Activated CD8-positive, alpha-beta T cell treated with anti-CD3 and anti-CD28 coated beads, Interleukin-2, amount 10 ng/mL, durations not matched to agents 7 days and 5 days (primary cell): ENCODE results near the gene GPC5. TPM values are rescaled to one million over a fixed set of nuclear protein-coding genes. Genes with fewer than 3 reads are reported as not detected.

Source experiments
- ATAC-seq: fragments of 150-1000 bp; cut with Tn5 transposase; one replicate; pipeline ENCODE4 v1.10.0; 2021; ENCODE audit warnings: moderate library complexity
- CTCF ChIA-PET: fragments of 350-600 bp; sonication (Branson Sonifier 250); formaldehyde crosslinking; loops from one replicate; lab custom pipeline; 2021; ENCODE audit warnings: antibody characterized with exemption; lab: Charles Lee
- POLR2A ChIA-PET: fragments of 350-600 bp; sonication (Branson Sonifier 250); formaldehyde crosslinking; loops from one replicate; lab custom pipeline; 2021; ENCODE audit warnings: antibody characterized with exemption; lab: Charles Lee
- DNase-seq: peaks from one replicate; pipeline ENCODE4 v3.0.0-alpha.2; 2020
- H3K27ac Mint-ChIP-seq: one replicate; pipeline ENCODE4 v1.8.0; 2021; ENCODE audit warnings: mild to moderate bottlenecking, mixed read lengths
- H3K27me3 Mint-ChIP-seq: one replicate; pipeline ENCODE4 v1.8.0; 2021; ENCODE audit warnings: low read depth, mixed read lengths
- H3K36me3 Mint-ChIP-seq: one replicate; pipeline ENCODE4 v1.8.0; 2021; ENCODE audit warnings: low read depth, mixed read lengths
- H3K4me1 Mint-ChIP-seq: one replicate; pipeline ENCODE4 v1.8.0; 2021; ENCODE audit warnings: low read depth, mixed read lengths
- H3K4me3 Mint-ChIP-seq: one replicate; pipeline ENCODE4 v1.8.0; 2021; ENCODE audit warnings: mild to moderate bottlenecking, mixed read lengths
- H3K9me3 Mint-ChIP-seq: one replicate; pipeline ENCODE4 v1.8.0; 2022; ENCODE audit warnings: mixed read lengths; ENCODE audit not compliant: insufficient read depth
- total RNA-seq, 2 experiments: library from RNA; stranded (reverse); gene quantifications; one replicate each; pipeline ENCODE4 v1.2.3, GENCODE V29; 2021

GPC5 gene
- total RNA-seq, 2 experiments from 2014 or later, result not detected

DNA sequence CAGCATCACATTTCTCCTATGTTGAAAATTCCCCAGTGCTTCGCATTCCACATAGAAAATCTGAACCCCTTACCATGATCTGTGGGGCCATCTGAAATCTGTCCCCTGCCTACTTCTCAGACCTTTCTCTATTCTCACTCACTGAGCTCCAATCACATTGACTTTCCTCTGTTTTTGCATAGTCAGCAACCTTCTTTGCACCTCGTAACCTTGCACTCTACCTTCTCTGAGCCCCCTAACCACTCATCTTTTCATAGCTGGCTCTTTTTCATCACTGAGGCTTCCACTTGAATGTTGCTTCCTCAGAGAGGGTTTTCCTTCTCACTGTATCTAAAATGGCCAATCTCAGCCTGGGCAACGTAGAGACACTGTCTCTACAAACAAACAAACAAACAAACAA is 286.3 kb downstream of the GPC5 start:
- DNase-seq, result no peak
- ChIA-PET POLR2A (no interaction called here), CTCF (no interaction called here)
- no peak overlapping the region for H3K4me3 Mint-ChIP-seq
- H3K27ac Mint-ChIP-seq, result no peak overlapping the region
- no peaks in the 10 kb centered on the region for H3K36me3 Mint-ChIP-seq
- H3K27me3 Mint-ChIP-seq, result no peaks in the 10 kb centered on the region
- H3K9me3 Mint-ChIP-seq, result no peaks in the 10 kb centered on the region
- no peak for ATAC-seq
- H3K4me1 Mint-ChIP-seq, result no peaks in the 10 kb centered on the region

DNA sequence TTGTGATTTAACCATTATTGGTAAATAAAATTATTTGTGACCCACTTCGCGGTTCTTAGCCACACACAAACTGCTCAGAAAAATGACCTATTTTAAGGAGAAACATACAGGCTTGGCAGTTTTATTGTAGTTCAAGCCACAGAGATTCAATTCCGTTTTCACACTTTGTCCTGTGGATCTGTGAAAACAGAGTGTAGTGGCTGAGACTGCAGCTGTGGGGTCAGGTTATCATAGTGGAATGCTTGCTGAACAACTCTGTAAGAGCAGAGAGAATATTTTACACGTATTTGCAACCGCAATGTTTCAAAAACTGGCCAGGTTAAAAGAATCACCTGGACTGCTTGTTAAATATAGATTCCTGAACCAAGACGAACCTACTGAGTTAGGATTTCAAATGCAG is 292.5 kb downstream of the GPC5 start:
- CTCF ChIA-PET, result no interaction called here
- no peaks in the 10 kb centered on the region for H3K4me1 Mint-ChIP-seq
- no peak for ATAC-seq
- H3K27me3 Mint-ChIP-seq, result no peaks in the 10 kb centered on the region
- POLR2A ChIA-PET, result no interaction called here
- H3K9me3 Mint-ChIP-seq, result no peaks in the 10 kb centered on the region
- no peak for DNase-seq
- H3K36me3 Mint-ChIP-seq, result no peaks in the 10 kb centered on the region
- H3K27ac Mint-ChIP-seq, result no peak overlapping the region
- H3K4me3 Mint-ChIP-seq, result no peak overlapping the region

DNA sequence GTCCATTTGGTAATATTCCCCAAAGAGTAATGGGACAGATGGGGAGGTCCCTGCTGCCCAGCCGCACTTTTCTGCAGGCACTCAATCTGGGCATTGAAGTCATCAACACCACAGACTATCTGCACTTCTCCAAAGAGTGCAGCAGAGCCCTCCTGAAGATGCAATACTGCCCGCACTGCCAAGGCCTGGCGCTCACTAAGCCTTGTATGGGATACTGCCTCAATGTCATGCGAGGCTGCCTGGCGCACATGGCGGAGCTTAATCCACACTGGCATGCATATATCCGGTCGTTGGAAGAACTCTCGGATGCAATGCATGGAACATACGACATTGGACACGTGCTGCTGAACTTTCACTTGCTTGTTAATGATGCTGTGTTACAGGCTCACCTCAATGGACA is 295.0 kb downstream of the GPC5 start:
- Mint-ChIP-seq H3K9me3 (no peaks in the 10 kb centered on the region), H3K36me3 (no peaks in the 10 kb centered on the region), H3K27me3 (no peaks in the 10 kb centered on the region), H3K4me3 (no peak overlapping the region), H3K4me1 (no peaks in the 10 kb centered on the region), H3K27ac (no peak overlapping the region)
- no peak for DNase-seq
- ChIA-PET POLR2A (no interaction called here), CTCF (no interaction called here)
- no peak for ATAC-seq

DNA sequence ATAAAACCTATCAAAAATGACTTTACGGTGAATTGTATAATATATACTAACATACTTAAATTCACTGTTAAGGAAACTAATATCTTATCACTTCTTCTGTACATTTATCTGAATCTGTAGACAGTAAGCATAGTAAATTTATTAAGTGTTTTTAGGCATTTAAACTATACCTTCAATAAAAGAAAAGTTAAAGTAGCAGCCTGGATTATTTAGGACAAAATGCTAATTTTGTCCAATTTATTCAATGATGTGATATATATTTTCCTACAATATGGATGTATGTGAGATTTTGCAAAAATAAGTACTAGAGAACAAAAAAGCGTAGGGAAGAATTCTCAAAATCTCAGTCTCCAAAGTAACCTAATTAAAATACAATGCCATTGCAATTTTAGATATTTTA is 299.9 kb downstream of the GPC5 start:
- CTCF ChIA-PET, result no interaction called here
- Mint-ChIP-seq H3K9me3 (no peaks in the 10 kb centered on the region), H3K36me3 (no peaks in the 10 kb centered on the region), H3K4me1 (no peaks in the 10 kb centered on the region), H3K27ac (no peak overlapping the region), H3K27me3 (no peaks in the 10 kb centered on the region), H3K4me3 (no peak overlapping the region)
- POLR2A ChIA-PET, result no interaction called here
- DNase-seq, result no peak
- ATAC-seq, result no peak

- Mint-ChIP-seq H3K27me3 (no peaks in the 10 kb centered on the region), H3K9me3 (no peaks in the 10 kb centered on the region), H3K36me3 (no peaks in the 10 kb centered on the region), H3K4me3 (no peak overlapping the region), H3K27ac (no peak overlapping the region), H3K4me1 (no peaks in the 10 kb centered on the region)
- CTCF ChIA-PET, result no interaction called here
- DNase-seq (no peak), ATAC-seq (no peak)
- POLR2A ChIA-PET, result no interaction called here
Measured at GRCh38 chr13:91698767-91699166, 300.3 kb downstream of the GPC5 start.

DNA sequence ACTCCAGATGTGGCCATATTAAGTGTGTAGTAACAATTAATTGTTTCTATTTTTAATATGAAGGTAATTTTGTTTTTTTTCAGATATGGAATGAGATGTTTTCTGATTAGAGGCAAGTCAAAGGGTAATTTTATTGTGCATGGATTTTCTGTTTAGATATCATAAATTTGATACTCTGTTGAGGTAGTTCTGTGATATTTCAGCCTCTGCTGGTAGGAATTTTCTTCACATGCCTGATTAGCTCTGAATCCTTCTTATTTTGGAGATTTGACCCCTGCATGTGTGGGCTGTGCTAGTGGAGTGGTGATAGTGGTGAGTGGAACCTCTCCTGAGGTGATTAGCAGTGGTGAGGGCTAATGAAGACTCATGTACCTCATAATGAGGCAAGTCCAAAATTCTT is 301.4 kb downstream of the GPC5 start:
- Mint-ChIP-seq H3K9me3 (no peaks in the 10 kb centered on the region), H3K4me1 (no peaks in the 10 kb centered on the region), H3K27me3 (no peaks in the 10 kb centered on the region), H3K27ac (no peak overlapping the region), H3K4me3 (no peak overlapping the region), H3K36me3 (no peaks in the 10 kb centered on the region)
- ChIA-PET CTCF (no interaction called here), POLR2A (no interaction called here)
- DNase-seq, result no peak
- ATAC-seq, result no peak

DNA sequence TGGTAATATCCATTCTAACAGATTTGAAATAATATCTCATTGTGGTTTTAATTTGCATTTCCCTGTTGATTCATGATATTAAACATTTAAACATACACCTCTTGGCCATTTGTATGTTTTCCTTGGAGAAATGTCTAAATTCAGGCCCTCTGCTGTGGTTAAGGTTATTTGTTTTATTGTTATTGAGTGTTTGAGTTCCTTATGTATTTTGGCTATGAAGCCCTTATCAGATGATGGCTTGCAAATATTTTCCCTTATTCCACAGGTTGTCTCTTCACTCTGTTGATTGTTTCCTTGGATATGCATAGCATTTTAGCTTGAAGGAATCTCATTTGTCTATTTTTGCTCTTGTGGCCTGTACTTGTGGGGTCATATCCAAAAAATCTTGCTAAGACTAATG is 303.6 kb downstream of the GPC5 start:
- Mint-ChIP-seq H3K27ac (no peak overlapping the region), H3K4me3 (no peak overlapping the region), H3K27me3 (no peaks in the 10 kb centered on the region), H3K36me3 (no peaks in the 10 kb centered on the region), H3K4me1 (no peaks in the 10 kb centered on the region), H3K9me3 (no peaks in the 10 kb centered on the region)
- DNase-seq, result no peak
- ATAC-seq, result no peak
- CTCF ChIA-PET, result no interaction called here
- POLR2A ChIA-PET, result no interaction called here

GRCh38 chr13:91702411-91702810 is 304.0 kb downstream of the GPC5 start:
- Mint-ChIP-seq H3K4me1 (no peaks in the 10 kb centered on the region), H3K27ac (no peak overlapping the region), H3K27me3 (no peaks in the 10 kb centered on the region), H3K9me3 (no peaks in the 10 kb centered on the region), H3K4me3 (no peak overlapping the region), H3K36me3 (no peaks in the 10 kb centered on the region)
- ATAC-seq, result no peak
- ChIA-PET POLR2A (no interaction called here), CTCF (no interaction called here)
- no peak for DNase-seq

DNA sequence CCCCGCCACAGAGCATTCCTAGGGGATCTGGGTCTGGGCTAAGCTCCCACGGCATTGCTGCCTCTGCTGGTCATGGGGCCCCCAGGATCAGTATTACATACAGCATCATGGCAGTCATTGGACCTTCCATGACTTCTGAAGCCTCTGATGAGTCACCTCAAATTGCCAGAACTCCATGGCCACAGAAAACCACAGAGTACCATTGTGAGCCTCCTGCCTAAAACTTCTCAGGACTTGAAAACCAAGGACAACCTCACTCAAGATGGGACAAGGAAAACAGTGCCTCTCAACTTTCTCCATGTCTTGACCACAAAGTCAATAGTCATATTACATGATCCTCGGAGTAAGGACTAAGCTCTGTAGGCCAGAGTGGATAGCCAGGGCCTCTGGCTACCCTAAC is 306.0 kb downstream of the GPC5 start:
- no peak overlapping the region for H3K27ac Mint-ChIP-seq
- ATAC-seq (no peak), DNase-seq (no peak)
- no peaks in the 10 kb centered on the region for H3K4me1 Mint-ChIP-seq
- H3K27me3 Mint-ChIP-seq, result no peaks in the 10 kb centered on the region
- no peaks in the 10 kb centered on the region for H3K36me3 Mint-ChIP-seq
- no peak overlapping the region for H3K4me3 Mint-ChIP-seq
- ChIA-PET POLR2A (no interaction called here), CTCF (no interaction called here)
- H3K9me3 Mint-ChIP-seq, result no peaks in the 10 kb centered on the region

DNA sequence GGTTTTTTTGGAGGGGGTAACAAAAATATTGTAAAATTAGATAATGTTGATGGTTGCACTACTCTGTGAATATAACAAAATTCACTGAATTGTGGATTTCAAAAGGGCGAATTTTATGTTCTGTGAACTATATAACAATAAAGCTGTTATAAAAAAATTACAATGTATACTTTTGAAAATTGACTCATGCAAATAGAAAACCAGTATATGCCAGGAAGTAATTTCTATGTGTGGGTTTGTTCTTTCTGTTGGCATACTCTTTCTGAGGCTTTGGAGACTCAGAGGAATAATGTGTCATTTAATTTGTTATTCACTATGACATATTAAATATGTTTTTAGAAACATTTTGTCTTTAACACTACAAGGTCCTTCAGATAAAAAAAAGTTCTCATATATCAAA is 310.1 kb downstream of the GPC5 start:
- DNase-seq, result no peak
- Mint-ChIP-seq H3K36me3 (no peaks in the 10 kb centered on the region), H3K9me3 (no peaks in the 10 kb centered on the region), H3K4me1 (no peaks in the 10 kb centered on the region), H3K27me3 (no peaks in the 10 kb centered on the region), H3K27ac (no peak overlapping the region), H3K4me3 (no peak overlapping the region)
- CTCF ChIA-PET, result no interaction called here
- no peak for ATAC-seq
- POLR2A ChIA-PET, result no interaction called here

- Mint-ChIP-seq H3K4me3 (no peak overlapping the region), H3K36me3 (no peaks in the 10 kb centered on the region), H3K27ac (no peak overlapping the region), H3K27me3 (no peaks in the 10 kb centered on the region), H3K9me3 (no peaks in the 10 kb centered on the region), H3K4me1 (no peaks in the 10 kb centered on the region)
- DNase-seq (no peak), ATAC-seq (no peak)
- CTCF ChIA-PET, result interaction anchor here (0.9 kb wide), 1 partner anchor 13 kb away, joined by 4 read pairs; no protein-coding TSS in a partner anchor
- POLR2A ChIA-PET, result no interaction called here
Measured at GRCh38 chr13:91709180-91709579, 310.8 kb downstream of the GPC5 start.

DNA sequence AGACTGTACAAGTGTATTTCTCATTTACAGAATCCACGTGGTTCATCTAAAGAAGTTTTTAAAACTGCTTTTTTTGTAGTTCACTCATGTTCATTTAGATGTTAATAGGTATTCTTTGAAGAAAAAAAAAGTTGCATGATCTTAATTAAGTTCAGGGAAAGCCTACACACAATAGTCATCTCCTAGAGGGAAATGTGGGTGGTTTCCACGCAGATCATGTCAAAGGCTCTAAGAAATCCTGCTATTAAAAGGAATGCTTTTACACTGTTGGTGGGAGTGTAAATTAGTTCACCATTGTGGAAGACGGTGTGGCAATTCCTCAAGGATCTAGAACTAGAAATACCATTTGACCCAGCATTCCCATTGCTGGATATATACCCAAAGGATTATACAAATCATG is 312.3 kb downstream of the GPC5 start:
- ChIA-PET POLR2A (no interaction called here), CTCF (no interaction called here)
- DNase-seq (no peak), ATAC-seq (no peak)
- Mint-ChIP-seq H3K36me3 (no peaks in the 10 kb centered on the region), H3K27me3 (no peaks in the 10 kb centered on the region), H3K4me3 (no peak overlapping the region), H3K9me3 (no peaks in the 10 kb centered on the region), H3K4me1 (no peaks in the 10 kb centered on the region), H3K27ac (no peak overlapping the region)

DNA sequence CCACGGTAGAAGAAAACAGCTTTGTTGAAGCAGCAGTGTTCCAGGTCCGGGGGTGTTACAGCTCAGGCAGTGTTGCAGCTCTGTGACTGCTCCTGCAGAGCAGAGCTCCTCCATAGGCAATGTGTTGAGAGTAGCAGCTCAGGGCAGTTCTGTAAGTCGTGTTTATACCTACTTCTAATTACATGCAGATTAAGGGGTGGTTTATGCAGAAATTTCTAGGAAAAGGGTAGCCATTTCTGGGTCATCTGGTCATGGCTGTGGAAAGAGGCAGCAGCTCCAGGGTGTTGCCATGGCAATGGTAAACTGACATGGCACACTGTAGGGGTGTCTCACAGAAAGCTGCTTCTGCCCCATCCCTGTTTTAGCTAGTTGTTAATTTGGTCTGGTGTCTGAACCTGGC is 316.4 kb downstream of the GPC5 start:
- Mint-ChIP-seq H3K4me3 (no peak overlapping the region), H3K27me3 (no peaks in the 10 kb centered on the region), H3K4me1 (no peaks in the 10 kb centered on the region), H3K36me3 (no peaks in the 10 kb centered on the region), H3K9me3 (no peaks in the 10 kb centered on the region), H3K27ac (no peak overlapping the region)
- POLR2A ChIA-PET, result no interaction called here
- CTCF ChIA-PET, result interaction anchor here (1.3 kb wide), 1 partner anchor 8 kb away, joined by 4 read pairs; no protein-coding TSS in a partner anchor
- DNase-seq, result no peak
- ATAC-seq, result no peak
